ENCODE data around the gene CEP83.
"Not testable (repeated sequence)": the region's sequence is repeated elsewhere in the genome, so short reads cannot be mapped to it uniquely, and the experiment has no call there.

DNA sequence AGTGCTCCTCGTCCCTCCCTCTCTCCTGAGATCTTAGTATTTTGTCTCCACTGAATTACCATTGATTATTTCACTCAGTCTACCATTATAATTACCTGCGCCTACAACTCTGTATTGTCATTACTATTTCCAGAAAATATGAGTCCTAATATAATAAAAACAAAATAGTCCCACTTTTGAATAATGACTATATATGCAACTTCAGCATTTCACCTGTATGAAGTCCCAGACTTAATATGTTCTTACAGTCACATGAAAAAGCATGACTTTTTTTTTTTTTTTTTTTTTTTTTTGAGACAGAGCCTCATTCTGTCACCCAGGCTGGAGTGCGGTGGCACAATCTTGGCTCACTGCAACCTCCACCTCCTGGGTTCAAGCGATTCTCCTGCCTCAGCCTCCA lies 63.7 kb downstream of the CEP83 start:
- TF ChIP-seq, protein P1, sequence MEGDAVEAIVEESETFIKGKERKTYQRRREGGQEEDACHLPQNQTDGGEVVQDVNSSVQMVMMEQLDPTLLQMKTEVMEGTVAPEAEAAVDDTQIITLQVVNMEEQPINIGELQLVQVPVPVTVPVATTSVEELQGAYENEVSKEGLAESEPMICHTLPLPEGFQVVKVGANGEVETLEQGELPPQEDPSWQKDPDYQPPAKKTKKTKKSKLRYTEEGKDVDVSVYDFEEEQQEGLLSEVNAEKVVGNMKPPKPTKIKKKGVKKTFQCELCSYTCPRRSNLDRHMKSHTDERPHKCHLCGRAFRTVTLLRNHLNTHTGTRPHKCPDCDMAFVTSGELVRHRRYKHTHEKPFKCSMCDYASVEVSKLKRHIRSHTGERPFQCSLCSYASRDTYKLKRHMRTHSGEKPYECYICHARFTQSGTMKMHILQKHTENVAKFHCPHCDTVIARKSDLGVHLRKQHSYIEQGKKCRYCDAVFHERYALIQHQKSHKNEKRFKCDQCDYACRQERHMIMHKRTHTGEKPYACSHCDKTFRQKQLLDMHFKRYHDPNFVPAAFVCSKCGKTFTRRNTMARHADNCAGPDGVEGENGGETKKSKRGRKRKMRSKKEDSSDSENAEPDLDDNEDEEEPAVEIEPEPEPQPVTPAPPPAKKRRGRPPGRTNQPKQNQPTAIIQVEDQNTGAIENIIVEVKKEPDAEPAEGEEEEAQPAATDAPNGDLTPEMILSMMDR (IDR thresholded peaks at IDR 0.05), result not testable (repeated sequence)
- not testable (repeated sequence) for TF ChIP-seq POLR2A (IDR thresholded peaks at IDR 0.05)

All from prostate gland (tissue), 2 donors.